T-helper 2 cell treated with Interferon-gamma antibody and Interleukin-4, amounts not matched to agents 100 ng/mL and 5 ng/mL, for 36 hours (primary cell): ENCODE results near the gene RPS21. TPM values are rescaled to one million over a fixed set of nuclear protein-coding genes. Genes with fewer than 3 reads are reported as not detected.
"Not testable (repeated sequence)": the region's sequence is repeated elsewhere in the genome, so short reads cannot be mapped to it uniquely, and the experiment has no call there.

Source experiments
- intact Hi-C: fragments of 100-400 bp; cut with micrococcal nuclease; formaldehyde crosslinking; loops from one replicate; pipeline ENCODE4 v1.15.1; 2023
- total RNA-seq: library from RNA; stranded (reverse); gene quantifications from 2 replicates; pipeline ENCODE4 v1.2.3, GENCODE V29; 2022

RPS21 gene
- total RNA-seq, 1 donor from 2014 or later: 1,960 TPM

DNA sequence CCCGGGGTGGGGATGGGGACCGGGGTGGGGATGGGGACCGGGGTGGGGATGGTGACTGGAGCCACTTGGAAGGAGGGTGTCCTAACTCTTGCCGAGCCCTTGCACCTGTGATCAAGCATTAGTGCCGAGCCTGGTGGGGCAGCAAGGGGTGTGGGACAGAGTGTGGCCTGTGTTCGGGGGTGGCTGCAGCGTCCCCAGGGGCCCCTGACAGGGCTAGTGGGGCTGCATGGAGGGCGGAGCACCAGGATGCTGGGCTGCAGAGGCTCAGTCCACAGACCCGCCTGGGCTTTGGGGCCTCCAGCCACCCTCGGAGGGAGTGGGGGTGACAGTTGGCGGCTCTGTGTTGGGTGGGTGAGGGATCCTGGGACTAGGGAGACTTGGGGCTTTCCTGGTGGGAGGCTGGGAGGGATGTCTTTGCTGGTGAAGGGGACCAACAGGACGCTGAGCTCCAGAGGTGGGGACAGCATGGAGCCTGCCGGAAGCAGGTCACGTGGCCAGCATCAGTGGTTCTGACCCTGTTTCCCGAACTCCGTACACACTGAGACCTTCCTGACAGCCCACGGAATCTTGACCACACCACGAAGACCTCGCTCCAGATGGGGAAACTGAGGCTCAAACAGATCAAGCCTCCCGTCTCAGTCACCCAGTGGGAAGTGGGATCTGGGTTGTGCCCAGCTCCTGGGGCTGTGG is 35.9 kb downstream of the RPS21 start:
- intact Hi-C loops: no loop called here

DNA sequence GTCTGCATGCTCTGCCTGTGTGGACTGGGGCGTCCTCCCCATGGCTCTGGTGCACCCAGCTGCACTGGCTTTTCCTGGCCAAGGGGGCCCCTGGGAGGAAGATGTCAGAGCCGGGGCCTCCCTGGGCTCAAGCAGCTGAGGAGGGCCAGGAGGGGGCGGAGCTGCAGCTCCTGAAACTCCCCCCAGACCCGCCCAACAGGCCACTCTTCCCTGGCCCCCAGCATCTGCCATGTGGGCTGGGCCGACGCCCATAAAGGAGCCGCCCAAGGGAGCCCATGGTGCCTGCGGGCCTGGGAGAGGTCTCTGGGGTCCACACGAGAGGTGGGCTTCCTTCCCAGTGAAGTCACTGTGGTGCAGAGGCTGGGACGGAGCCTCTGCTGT is 36.4 kb downstream of the RPS21 start:
- intact Hi-C loops: no loop called here

DNA sequence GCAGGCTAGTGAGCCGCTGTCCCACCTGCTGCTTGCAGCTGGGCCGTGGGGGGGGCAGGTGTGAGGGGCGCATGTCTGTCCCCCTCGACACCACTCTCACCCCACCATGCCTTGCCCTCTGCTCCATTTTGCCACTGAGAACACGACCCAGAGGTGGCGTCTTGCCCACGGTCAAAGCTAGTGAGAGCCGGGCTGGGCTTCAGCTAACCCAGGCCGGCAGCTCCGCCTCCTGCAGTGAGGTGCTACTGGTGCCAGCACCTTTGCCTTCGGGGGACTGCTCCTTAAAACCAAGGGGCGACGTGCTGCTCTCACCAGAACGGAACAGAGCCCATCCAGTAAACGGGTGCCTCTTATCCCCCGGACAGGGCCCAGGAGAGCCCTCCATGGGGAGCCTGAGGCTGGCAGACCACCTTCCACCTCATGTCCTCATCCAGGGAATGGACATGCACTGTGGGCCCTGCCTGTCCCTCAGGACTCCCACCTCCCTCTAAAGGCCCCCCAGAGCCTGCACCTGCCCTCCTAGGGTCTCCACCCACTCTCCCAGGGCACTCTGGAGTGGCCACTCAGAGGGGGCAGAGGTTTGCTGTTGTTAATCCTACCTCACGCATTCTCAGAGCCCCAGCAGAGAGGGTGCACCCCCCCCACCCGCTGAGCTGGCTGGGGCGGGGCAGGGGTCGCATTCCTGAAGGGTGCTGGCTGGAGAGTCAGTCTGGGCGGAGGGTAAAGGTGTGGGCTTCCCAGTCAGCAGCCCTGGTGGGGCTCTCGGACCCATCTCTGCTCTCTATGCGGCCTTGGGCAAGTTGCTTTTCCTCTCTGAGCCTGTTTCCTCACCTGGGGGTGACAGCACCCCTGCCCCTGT is 37.6 kb downstream of the RPS21 start:
- intact Hi-C loops: no loop called here

- intact Hi-C loops: no loop called here
Observed at GRCh38 chr20:62425281-62426058, 38.6 kb downstream of the RPS21 start.

DNA sequence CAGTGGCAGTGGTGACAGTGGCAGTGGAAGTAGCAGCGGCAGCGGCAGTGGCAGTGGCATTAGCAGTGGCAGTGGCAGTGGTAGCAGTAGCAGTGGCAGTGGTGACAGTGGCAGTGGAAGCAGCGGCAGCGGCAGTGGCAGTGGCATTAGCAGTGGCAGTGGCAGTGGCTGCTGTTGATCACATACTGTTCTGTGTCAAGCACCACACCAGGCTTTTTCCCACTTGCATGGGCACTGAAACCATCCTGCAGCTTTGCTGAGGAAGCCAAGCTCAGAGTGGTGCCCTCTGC is 39.1 kb downstream of the RPS21 start:
- intact Hi-C loops: not testable (repeated sequence)

DNA sequence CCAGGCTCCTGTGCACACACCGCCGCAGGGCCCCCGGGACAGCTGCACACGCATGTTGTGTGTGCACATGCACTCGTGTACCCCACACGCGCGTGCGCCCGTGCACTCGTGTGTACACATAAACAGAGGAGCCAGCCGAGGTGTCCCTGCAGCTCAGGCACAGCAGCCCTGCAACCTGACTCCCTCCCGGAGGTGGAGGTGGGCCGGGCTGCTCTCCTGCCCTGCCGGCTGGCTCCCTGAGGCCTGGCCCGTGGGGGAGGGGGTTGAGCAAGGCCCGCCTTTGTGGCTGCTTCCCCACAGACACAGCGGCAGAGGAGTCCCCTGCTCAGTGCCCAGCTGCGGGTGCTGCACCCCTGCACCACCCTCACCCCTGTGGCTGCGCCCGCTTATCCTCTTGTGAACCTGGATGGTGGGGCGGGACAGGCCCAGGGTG is 39.8 kb downstream of the RPS21 start:
- intact Hi-C loops: no loop called here

- intact Hi-C loops: no loop called here
Observed at GRCh38 chr20:62427172-62428001, 40.5 kb downstream of the RPS21 start, which contains the start of gene RBBP8NL. Gene RBBP8NL (minus strand): TSS chr20:62427539. CDS start chr20:62419647, 7,892 bp downstream.

DNA sequence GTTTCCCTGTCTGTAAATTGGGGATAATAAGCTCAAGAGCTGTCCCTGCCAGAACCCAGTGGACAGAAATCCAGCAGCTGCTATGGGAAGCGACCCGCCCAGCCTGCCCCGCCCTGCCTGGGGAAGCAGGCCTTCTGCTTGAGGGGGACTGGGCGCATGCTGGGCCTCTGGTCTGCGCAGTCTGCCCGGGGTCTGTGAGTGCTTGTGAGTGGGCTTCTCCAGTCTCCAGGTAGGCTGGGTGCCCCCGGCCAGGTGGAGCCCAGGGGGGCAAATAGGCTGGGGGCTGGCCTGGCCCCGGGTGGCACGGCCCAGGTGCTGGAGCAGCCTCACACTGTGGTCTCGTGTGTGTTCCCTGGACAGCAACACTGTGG is 41.1 kb downstream of the RPS21 start:
- intact Hi-C loops: no loop called here

DNA sequence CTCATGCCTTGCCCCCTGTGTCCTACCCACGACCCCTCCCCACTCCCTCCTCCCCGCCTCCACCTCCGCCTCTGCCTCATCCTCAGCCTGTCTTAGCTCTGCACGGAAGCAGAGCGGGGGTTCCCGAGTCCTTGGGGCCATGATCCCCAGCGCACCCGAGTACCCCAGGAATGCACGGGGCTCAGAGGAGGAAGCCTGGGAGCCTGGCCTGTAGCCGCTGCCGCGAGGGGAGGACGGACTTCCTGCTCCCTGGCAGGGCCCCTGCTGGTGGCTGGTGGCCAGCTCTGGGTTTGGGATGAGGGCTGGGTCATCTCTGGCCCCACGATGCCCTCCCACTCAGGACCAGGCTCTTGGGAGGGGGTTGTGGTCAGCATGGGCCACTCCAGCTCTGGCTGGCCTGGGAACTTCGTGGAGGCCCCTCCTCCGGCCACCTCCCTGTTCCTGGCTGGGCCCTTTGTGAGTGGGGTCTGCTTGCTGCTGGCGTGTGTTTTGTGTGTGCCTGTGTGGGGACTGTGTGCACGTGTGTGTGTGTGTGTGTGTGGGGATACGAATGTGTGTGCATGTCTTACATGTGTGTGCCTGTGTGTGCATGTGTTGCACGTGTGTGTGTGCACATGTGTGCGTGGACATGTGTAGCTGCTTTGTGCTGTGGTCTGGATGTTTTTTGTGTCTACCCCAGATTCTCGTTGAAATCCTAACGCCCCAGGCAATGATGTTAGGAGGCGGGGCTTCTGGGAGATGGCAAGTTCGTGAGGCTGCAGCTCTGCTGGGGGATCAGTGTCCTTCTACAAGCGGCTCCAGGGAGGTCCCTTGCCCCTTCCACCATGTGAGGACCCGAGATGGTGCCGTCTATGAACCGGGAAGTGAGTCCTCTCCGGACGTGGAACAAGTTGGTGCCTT is 41.7 kb downstream of the RPS21 start:
- intact Hi-C loops: no loop called here

DNA sequence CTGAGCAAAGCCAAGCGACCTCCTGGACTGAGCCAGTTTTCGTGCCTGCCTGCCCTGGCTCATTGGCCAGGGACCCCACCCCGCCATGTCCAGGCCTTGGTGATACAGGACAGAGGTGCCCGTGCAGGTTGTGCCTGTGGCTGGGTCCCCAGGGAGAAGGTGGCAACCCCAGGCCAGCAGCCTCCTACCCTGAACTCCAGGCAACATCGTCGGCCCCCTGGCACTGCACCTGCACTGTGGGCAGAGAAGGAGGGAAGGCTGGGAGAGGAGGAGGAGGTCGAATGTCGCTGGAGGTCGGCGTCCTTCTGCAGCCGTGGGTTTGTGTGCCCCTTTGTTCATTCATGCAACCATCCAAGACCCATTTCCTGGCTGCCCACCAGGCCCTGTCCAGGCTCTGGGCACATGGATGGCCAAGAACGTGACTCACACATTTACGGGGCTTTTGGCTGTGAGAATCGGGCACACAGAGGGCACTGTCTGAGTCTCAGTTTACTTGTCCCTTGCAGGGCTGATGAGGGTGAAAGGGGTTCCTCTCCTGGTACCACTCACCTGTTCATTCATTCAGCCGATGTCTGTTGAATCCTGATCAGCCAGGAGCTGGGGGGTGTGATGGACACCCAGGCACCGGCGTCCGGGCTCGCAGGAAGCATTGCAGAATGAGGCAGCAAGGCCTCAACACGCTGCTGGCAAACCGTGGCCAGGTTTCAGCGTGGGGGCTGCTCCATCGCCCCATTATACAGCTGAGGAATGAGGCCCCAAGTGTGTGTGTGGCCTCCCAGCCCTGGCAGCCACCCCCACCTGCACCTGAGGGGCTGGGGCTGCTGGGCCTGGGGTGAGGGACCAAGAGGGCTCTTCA is 42.8 kb downstream of the RPS21 start:
- intact Hi-C loops: no loop called here

DNA sequence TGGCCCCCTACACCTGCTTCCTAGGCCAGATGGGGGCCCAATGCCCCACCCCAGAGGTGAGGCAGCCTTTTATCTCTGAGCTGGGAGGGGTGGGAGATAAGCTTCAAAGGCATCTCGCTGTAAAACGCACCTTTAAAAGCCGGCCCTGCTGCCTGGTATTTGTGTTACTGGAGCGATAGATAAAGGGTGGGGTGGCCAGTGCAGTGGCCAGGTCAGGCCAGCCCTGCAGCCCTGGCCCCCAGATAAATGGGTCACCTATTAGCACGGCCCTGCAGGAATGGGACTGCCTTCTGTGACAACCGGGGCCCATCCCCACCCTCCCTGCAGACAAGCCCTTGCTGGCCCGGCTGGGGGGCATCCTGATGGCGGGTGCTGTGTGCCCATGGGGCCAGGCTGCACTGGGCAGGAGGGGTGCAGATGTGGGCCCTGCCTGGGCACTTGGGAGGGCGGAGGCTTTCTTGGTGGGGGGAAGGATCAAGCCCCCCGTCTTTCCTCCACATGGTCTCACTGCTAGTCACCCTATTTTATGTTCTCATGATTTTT is 43.5 kb downstream of the RPS21 start:
- intact Hi-C loops: no loop called here

DNA sequence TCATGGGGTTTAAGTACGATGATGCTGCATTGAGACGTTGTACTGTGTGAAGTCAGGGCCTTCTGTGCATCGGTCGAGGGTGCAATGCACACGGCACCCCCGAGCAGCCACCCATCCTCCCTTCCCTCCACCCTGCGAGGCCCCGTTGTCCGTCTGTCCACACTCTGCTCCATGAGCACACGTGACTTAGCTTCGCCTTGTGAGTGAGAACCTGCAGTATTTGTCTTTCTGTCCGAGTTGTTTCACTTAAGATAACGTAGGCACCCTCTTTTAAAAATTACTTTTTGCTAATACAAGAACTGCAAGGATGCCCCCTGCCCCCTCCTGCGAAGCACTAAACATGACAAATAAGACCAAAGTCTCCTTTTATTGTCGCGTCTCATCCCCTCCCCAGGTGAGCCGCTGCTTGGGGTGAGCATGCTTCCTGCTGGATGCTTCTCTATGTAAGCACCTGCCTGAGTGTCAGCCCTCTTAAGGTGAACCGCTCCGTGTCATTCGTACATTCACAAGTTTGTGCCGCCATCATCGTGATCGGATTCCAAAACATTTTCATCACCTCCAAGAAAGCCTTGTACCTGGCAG is 44.1 kb downstream of the RPS21 start:
- intact Hi-C loops: no loop called here

DNA sequence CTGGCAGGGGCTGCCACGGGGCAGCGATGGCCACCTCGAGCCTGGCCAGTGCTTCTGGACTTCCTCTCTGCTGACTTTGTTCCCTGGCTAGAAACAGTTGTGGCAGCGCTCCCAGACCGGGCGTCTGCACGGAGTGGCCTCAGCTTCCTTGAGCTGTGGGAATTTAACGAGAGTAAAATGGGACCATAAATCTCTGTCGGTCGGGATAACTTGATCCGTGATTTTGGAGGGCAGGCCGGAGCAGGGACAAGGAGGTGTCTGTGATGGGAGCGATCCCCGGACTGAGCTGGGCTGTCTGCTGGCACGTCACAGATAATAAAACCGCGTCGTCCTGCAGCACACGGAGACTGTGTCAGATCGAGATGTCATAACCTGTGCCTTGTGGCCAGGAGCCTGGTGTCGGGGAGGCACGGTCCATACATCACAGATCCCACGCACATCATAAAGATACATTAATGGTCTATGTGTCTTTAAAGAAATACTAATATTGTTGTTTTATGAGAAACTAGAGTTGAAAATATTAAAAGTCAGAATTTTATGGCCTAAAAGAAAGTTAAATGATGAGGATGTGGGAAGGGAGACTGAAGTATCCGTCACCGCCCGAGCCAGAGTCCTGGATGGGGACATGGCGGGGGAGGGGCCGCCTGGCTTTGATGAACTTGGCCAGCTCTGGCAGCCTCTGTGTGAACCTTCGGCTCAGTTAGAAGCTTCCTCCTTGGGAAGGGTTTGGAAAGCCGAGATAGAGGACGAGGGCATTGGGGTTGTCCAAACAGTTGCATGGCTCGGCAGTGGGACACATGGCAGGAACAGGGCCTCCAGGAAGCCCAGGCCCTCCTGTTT is 47.0 kb downstream of the RPS21 start:
- intact Hi-C loops: no loop called here

GRCh38 chr20:62436692-62437091 is 49.8 kb downstream of the RPS21 start:
- intact Hi-C loops: no loop called here

GRCh38 chr20:62437496-62437895 is 50.6 kb downstream of the RPS21 start:
- intact Hi-C loops: no loop called here

DNA sequence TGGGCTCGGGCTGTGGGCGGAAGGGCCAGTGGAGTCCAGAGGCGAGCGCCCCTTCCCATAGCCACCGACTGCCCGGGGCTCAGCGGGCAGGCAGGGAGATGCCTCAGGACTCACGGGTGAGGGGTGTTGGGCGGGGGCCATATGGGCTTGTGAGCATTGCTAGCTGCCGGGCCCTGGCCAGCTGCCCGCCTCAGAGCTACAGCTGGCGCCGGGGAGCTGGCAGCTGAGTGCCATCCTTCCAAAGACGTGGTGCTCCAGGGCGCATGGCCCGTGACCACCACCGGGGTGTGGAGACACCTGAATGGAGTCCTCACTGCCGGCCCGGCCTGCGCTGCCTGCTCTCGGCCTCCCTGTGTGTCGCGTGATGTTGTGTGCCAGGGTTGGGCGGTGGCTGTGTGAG is 51.0 kb downstream of the RPS21 start:
- intact Hi-C loops: no loop called here
